OCI-LY3 (cell line): ENCODE measurements around the gene TCF12.

Source experiments
- H2AFZ ChIP-seq: fragments of 200-600, 300-600 bp; shearing (Covaris generic); 2 replicates; pipeline ENCODE4 v1.6.0; 2014; ENCODE audit warnings: antibody characterized with exemption, low read depth, low read length
- H3K27ac ChIP-seq: fragments of 200-600, 300-600 bp; sonication (generic); 2 replicates; pipeline ENCODE4 v1.5.1; 2014; ENCODE audit warnings: mild to moderate bottlenecking, low read length, moderate library complexity, mixed read lengths
- H3K27me3 ChIP-seq: fragments of 200-600, 300-600 bp; sonication (generic); 2 replicates; pipeline ENCODE4 v1.6.1; 2014; ENCODE audit warnings: low read depth, low read length, mixed read lengths
- H3K36me3 ChIP-seq: fragments of 200-600, 300-600 bp; sonication (generic); replicated peaks from 2 replicates; pipeline ENCODE3; 2014; ENCODE audit warnings: low read depth, low read length, mixed read lengths
- H3K4me1 ChIP-seq: fragments of 300-600, 200-600 bp; sonication (generic); 2 replicates; pipeline ENCODE4 v1.6.1; 2014; ENCODE audit warnings: low read length, mixed read lengths
- H3K4me2 ChIP-seq: fragments of 200-600, 300-600 bp; sonication (generic); 2 replicates; pipeline ENCODE4 v1.6.1; 2014; ENCODE audit warnings: low read length, mixed read lengths
- H3K4me3 ChIP-seq: fragments of 300-600, 200-600 bp; sonication (generic); 2 replicates; pipeline ENCODE4 v1.5.1; 2014; ENCODE audit warnings: antibody characterized with exemption, mild to moderate bottlenecking, low read length, moderate library complexity
- H3K79me2 ChIP-seq: fragments of 300-600, 200-600 bp; shearing (Covaris generic); 2 replicates; pipeline ENCODE4 v1.6.1; 2014; ENCODE audit warnings: mild to moderate bottlenecking, low read length, mixed read lengths
- H3K9ac ChIP-seq: fragments of 300-600, 200-600 bp; shearing (Covaris generic); 2 replicates; pipeline ENCODE4 v1.6.0; 2014; ENCODE audit warnings: mild to moderate bottlenecking, low read length, moderate library complexity
- H3K9me3 ChIP-seq: fragments of 200-600, 300-600 bp; shearing (Covaris generic); 2 replicates; pipeline ENCODE4 v1.6.1; 2014; ENCODE audit warnings: low read length, mixed read lengths; ENCODE audit not compliant: insufficient read depth
- H4K20me1 ChIP-seq: fragments of 200-600, 300-600 bp; sonication (generic); 2 replicates; pipeline ENCODE4 v1.6.1; 2016; ENCODE audit warnings: low read length, mixed read lengths; ENCODE audit not compliant: insufficient read depth
- CTCF ChIP-seq: fragments of 200-600, 300-600 bp; sonication (generic); IDR thresholded peaks from 2 replicates; pipeline ENCODE4 v1.5.1; 2014; ENCODE audit warnings: antibody characterized with exemption, low read length, low read depth
- EZH2phosphoT487 ChIP-seq: fragments of 200-600 bp; shearing (Covaris generic); IDR thresholded peaks from 2 replicates; pipeline ENCODE4 v1.6.1; 2018; ENCODE audit warnings: antibody characterized with exemption, mixed run types, low read depth

Gene TCF12

GRCh38 chr15:57245714-57246113, 327.3 kb downstream of the TCF12 start:
- no peak for TF ChIP-seq CTCF
- TF ChIP-seq EZH2phosphoT487 = no peak

GRCh38 chr15:57248074-57248473, 329.6 kb downstream of the TCF12 start:
- no peak overlapping the region for H3K4me3 ChIP-seq
- no peak overlapping the region for H3K27ac ChIP-seq
- H3K79me2 ChIP-seq = no peaks in the 10 kb centered on the region
- H3K4me2 ChIP-seq = no peak overlapping the region
- no peaks in the 10 kb centered on the region for H4K20me1 ChIP-seq
- no peaks in the 10 kb centered on the region for H3K9me3 ChIP-seq
- no peak overlapping the region for H2AFZ ChIP-seq
- H3K4me1 ChIP-seq = peaks cover 4% of the 10 kb centered on the region
- TF ChIP-seq EZH2phosphoT487 (no peak), CTCF (no peak)
- no peak overlapping the region for H3K9ac ChIP-seq
- no peaks in the 10 kb centered on the region for H3K27me3 ChIP-seq
- peaks cover 36% of the 10 kb centered on the region for H3K36me3 ChIP-seq

More at GRCh38 chr15:57245714-57246113, 327.3 kb downstream of the TCF12 start:
- Histone ChIP-seq H3K4me3 (no peak overlapping the region), H3K27me3 (no peaks in the 10 kb centered on the region), H3K9ac (no peak overlapping the region), H4K20me1 (no peaks in the 10 kb centered on the region), H3K4me2 (no peak overlapping the region), H3K27ac (no peak overlapping the region), H3K9me3 (no peaks in the 10 kb centered on the region), H2AFZ (no peak overlapping the region), H3K4me1 (peaks cover 13% of the 10 kb centered on the region), H3K36me3 (peaks cover 30% of the 10 kb centered on the region), H3K79me2 (no peaks in the 10 kb centered on the region)

- Histone ChIP-seq H3K27ac (no peak overlapping the region), H3K4me2 (no peak overlapping the region), H3K9me3 (no peaks in the 10 kb centered on the region), H3K4me1 (no peaks in the 10 kb centered on the region), H4K20me1 (no peaks in the 10 kb centered on the region), H2AFZ (no peak overlapping the region), H3K27me3 (no peaks in the 10 kb centered on the region), H3K36me3 (peaks cover 26% of the 10 kb centered on the region), H3K9ac (no peak overlapping the region), H3K4me3 (no peak overlapping the region), H3K79me2 (no peaks in the 10 kb centered on the region)
- TF ChIP-seq EZH2phosphoT487 (no peak), CTCF (no peak)
Observed at GRCh38 chr15:57251308-57251707, 332.9 kb downstream of the TCF12 start.

- TF ChIP-seq EZH2phosphoT487 (no peak), CTCF (no peak)
- Histone ChIP-seq H2AFZ (no peak overlapping the region), H3K27me3 (no peaks in the 10 kb centered on the region), H3K4me2 (no peak overlapping the region), H3K36me3 (peaks cover 23% of the 10 kb centered on the region), H3K9me3 (no peaks in the 10 kb centered on the region), H3K27ac (no peak overlapping the region), H4K20me1 (no peaks in the 10 kb centered on the region), H3K4me1 (no peaks in the 10 kb centered on the region), H3K79me2 (no peaks in the 10 kb centered on the region), H3K9ac (no peak overlapping the region), H3K4me3 (no peak overlapping the region)
Observed at GRCh38 chr15:57251941-57252340, 333.5 kb downstream of the TCF12 start.
